ENCODE measurements around the gene PARD6G. TPM values are rescaled to one million over a fixed set of nuclear protein-coding genes. Genes with fewer than 3 reads are reported as not detected.
"Not testable (repeated sequence)": the region's sequence is repeated elsewhere in the genome, so short reads cannot be mapped to it uniquely, and the experiment has no call there.

PARD6G gene
- total and polyA plus RNA-seq, 3 donors from 2014 or later = 3.0 to 7.5 (median 5.3) TPM

- H3K27me3 ChIP-seq; H3K27ac ChIP-seq; H3K4me3 ChIP-seq; H3K9me3 ChIP-seq; H3K4me1 ChIP-seq; intact Hi-C loops (cut with DNase I; ENCODE audit: low total_unique reads); H3K36me3 ChIP-seq (ENCODE audit: low read depth, missing control alignments): not testable (repeated sequence)
- peak; percentile 70 to 73 (median 73) for TF ChIP-seq CTCF (IDR thresholded peaks at IDR 0.05)
- WGBS, 2 donors = 54 to 63% methylated on average over 12 of the region's 12 CpGs
- DNase-seq = peak; percentile 87
Measured at GRCh38 chr18:80257579-80258543, 10.5 kb upstream of the PARD6G start.

GRCh38 chr18:80254971-80255500, 7.7 kb upstream of the PARD6G start:
- Histone ChIP-seq H3K9me3 (no peaks in the 10 kb centered on the region), H3K4me1 (no peaks in the 10 kb centered on the region), H3K27me3 (no peaks in the 10 kb centered on the region), H3K27ac (no peak overlapping the region), H3K36me3 (ENCODE audit: low read depth, missing control alignments) (no peaks in the 10 kb centered on the region), H3K4me3 (no peak overlapping the region)
- intact Hi-C loops (cut with DNase I; ENCODE audit: low total_unique reads) = no loop called here
- peak; percentile 7 for DNase-seq
- WGBS, 2 donors = 70 to 79% methylated on average over 6 of the region's 6 CpGs
- TF ChIP-seq POLR2A (IDR thresholded peaks at IDR 0.05) (no peak), CTCF (IDR thresholded peaks at IDR 0.05) (no peak)

GRCh38 chr18:80253871-80254492, 6.7 kb upstream of the PARD6G start:
- Histone ChIP-seq H3K36me3 (ENCODE audit: low read depth, missing control alignments) (no peaks in the 10 kb centered on the region), H3K4me3 (no peak overlapping the region), H3K9me3 (no peaks in the 10 kb centered on the region), H3K27me3 (no peaks in the 10 kb centered on the region), H3K4me1 (no peaks in the 10 kb centered on the region), H3K27ac (no peak overlapping the region)
- TF ChIP-seq POLR2A (IDR thresholded peaks at IDR 0.05) = no peak
- no peak for TF ChIP-seq CTCF (IDR thresholded peaks at IDR 0.05)
- intact Hi-C loops (cut with DNase I; ENCODE audit: low total_unique reads) = no loop called here
- peak; percentile 50 for DNase-seq
- WGBS, 2 donors = 59 to 69% methylated on average over 7 to 8 of the region's 8 CpGs

GRCh38 chr18:80253236-80253635, 5.9 kb upstream of the PARD6G start:
- Histone ChIP-seq H3K27me3 (no peaks in the 10 kb centered on the region), H3K27ac (no peak overlapping the region), H3K9me3 (no peaks in the 10 kb centered on the region), H3K4me3 (no peak overlapping the region), H3K36me3 (ENCODE audit: low read depth, missing control alignments) (no peaks in the 10 kb centered on the region), H3K4me1 (no peaks in the 10 kb centered on the region)
- intact Hi-C loops (cut with DNase I; ENCODE audit: low total_unique reads) = no loop called here
- peak; percentile 9 for DNase-seq
- 95 to 98% methylated on average over 7 of the region's 8 CpGs for WGBS, 2 donors
- TF ChIP-seq POLR2A (IDR thresholded peaks at IDR 0.05) = no peak
- TF ChIP-seq CTCF (IDR thresholded peaks at IDR 0.05) = no peak
